IgD-negative memory B cell (primary cell): ENCODE data around the gene CDH13. TPM values are rescaled to one million over a fixed set of nuclear protein-coding genes. Genes with fewer than 3 reads are reported as not detected.

Experiments used
- H3K27ac Mint-ChIP-seq, 3 donors: one replicate each; pipeline ENCODE4 v1.8.0; 2020 to 2022; ENCODE audit warnings: mild to moderate bottlenecking in 3 of 3, mixed read lengths in 3 of 3, moderate library complexity in 1 of 3
- H3K27me3 Mint-ChIP-seq: one replicate; pipeline ENCODE4 v1.8.0; 2021; ENCODE audit warnings: mixed read lengths
- H3K36me3 Mint-ChIP-seq: one replicate; pipeline ENCODE4 v1.8.0; 2020; ENCODE audit warnings: mild to moderate bottlenecking, mixed read lengths
- H3K4me1 Mint-ChIP-seq, 3 donors: one replicate each; pipeline ENCODE4 v1.8.0; 2020 to 2022; ENCODE audit warnings: mixed read lengths in 3 of 3, mild to moderate bottlenecking in 1 of 3
- H3K4me3 Mint-ChIP-seq, 4 donors: one replicate each; pipeline ENCODE4 v1.8.0; 2020 to 2022; ENCODE audit warnings: mild to moderate bottlenecking in 4 of 4, mixed read lengths in 4 of 4, moderate library complexity in 3 of 4
- H3K9me3 Mint-ChIP-seq, 3 donors: one replicate each; pipeline ENCODE4 v1.8.0; 2020 to 2021; ENCODE audit warnings: mixed read lengths in 3 of 3, mild to moderate bottlenecking in 1 of 3
- polyA plus RNA-seq: library from polyadenylated mRNA; unstranded; fragments of 300-500 nt; fragmentation: Illumina TruSeq; gene quantifications from one replicate; pipeline ENCODE4 v1.2.3, GENCODE V29; 2021

Gene CDH13
- polyA plus RNA-seq, 1 donor from 2014 or later: 0.23 TPM

DNA sequence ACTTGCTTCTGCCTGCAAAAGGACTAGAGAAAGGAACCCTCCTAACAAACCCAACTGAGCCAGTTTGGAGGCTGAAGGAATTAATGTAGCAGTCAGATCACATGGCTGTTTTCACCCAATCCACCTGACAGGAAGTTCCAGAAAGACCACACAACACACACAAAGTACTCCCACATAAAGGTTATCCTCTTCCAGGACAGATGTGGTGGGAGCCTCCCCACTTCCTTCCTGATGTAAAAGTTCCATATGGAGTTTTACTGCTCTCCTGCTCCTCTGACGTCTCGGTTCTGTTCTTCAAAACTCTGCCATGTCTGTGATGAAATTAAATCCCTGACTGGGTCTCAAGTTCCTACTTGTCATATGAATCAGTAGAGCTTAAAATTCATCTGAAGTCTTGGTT, 684.0 kb downstream of the CDH13 start:
- Mint-ChIP-seq H3K36me3 (peaks cover 4% of the 10 kb centered on the region), H3K27ac (no peak overlapping the region), H3K4me1 (peaks cover 0 to 2% (median 0%) of the 10 kb centered on the region in 3 donors), H3K4me3 (no peak overlapping the region), H3K27me3 (peaks cover 13% of the 10 kb centered on the region), H3K9me3 (peaks cover 0 to 6% (median under 1%) of the 10 kb centered on the region in 3 donors)

GRCh38 chr16:83312015-83312717, 685.4 kb downstream of the CDH13 start:
- Mint-ChIP-seq H3K27me3 (peaks cover 10% of the 10 kb centered on the region), H3K4me3 (no peak overlapping the region), H3K36me3 (peaks cover 4% of the 10 kb centered on the region), H3K9me3 (peaks cover 0 to 6% (median 5%) of the 10 kb centered on the region in 3 donors), H3K27ac (no peak overlapping the region), H3K4me1 (peaks cover 0 to 2% (median 0%) of the 10 kb centered on the region in 3 donors)

GRCh38 chr16:83312718-83313245, 686.0 kb downstream of the CDH13 start:
- peaks cover 10% of the 10 kb centered on the region for H3K27me3 Mint-ChIP-seq

GRCh38 chr16:83315271-83315670, 688.5 kb downstream of the CDH13 start:
- Mint-ChIP-seq H3K27ac (no peak overlapping the region), H3K9me3 (peaks cover 0 to 5% (median 4%) of the 10 kb centered on the region in 3 donors), H3K36me3 (peaks cover 3% of the 10 kb centered on the region), H3K4me1 (no peaks in the 10 kb centered on the region), H3K4me3 (no peak overlapping the region), H3K27me3 (peaks cover 2% of the 10 kb centered on the region)

More at GRCh38 chr16:83312718-83313245, 686.0 kb downstream of the CDH13 start:
- Mint-ChIP-seq H3K9me3 (peaks cover 0 to 6% (median 5%) of the 10 kb centered on the region in 3 donors), H3K4me1 (peaks cover 0 to 2% (median 0%) of the 10 kb centered on the region in 3 donors), H3K27ac (no peak overlapping the region), H3K4me3 (no peak overlapping the region), H3K36me3 (peaks cover 4% of the 10 kb centered on the region)

DNA sequence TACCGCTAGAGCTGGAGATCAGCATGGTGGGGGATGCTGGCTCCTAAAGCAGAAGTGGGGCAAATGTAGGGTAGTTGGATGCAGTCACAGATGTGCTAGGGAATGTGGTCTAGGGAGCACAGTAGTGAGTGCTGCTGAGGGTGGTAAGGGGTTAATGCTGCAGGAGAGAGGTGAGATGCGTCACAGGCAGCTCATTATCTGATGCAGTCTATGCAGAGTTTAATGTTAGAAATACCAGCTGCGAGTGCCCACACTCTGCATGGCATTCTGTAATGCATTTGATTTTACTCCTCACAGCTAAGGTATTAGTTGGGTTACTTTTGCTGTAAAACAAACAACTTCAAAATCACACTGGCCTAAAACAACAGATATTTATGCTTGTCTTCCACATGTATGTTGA, 689.7 kb downstream of the CDH13 start:
- Mint-ChIP-seq H3K27me3 (peaks cover 1% of the 10 kb centered on the region), H3K4me3 (no peak overlapping the region), H3K9me3 (peaks cover 0 to 5% (median 4%) of the 10 kb centered on the region in 3 donors), H3K4me1 (no peaks in the 10 kb centered on the region), H3K27ac (no peak overlapping the region), H3K36me3 (no peaks in the 10 kb centered on the region)

DNA sequence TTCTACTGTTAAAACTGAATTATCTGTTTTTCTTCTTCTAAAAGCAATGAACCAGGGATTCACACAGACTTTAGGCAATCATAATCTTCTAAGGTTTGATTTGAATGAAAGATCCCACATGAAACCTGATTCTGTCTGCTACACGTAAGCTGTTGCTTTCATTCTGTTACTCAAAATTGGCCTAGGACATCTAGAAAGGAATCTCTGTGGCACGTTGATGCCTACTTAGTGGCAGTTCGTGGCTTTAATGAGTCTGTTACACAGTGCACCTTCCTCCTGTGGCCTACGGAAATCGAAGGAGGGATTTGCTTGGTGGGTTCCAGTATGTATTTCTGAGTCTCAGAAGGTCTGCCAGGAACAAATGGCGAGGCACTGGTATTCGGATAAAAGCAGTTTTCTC, 691.6 kb downstream of the CDH13 start:
- Mint-ChIP-seq H3K27me3 (peaks cover 3% of the 10 kb centered on the region), H3K4me1 (no peaks in the 10 kb centered on the region), H3K27ac (no peak overlapping the region), H3K9me3 (peaks cover 0 to 5% (median 0%) of the 10 kb centered on the region in 3 donors), H3K4me3 (peak overlapping the region in 1 of 4 donors; percentile 34), H3K36me3 (no peaks in the 10 kb centered on the region)

DNA sequence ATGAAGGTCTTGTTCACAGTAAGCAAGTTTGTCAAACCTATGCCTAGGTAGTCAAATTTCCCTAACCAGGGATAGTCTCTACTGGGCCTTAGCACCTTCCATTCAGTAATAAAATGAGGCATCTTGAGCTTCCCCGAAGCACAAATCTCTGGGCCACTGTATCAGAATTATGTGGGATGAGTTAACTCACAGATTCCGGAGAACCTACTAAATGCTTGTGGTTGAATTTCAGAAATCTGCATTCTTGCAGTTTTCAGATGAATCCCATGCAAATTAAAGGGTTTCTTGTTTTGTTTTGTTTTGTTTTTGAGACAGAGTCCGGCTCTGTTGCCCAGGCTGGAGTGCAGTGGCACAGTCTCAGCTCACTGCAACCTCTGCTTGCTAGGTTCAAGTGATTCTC, 702.2 kb downstream of the CDH13 start:
- Mint-ChIP-seq H3K4me1 (no peaks in the 10 kb centered on the region), H3K4me3 (no peak overlapping the region), H3K27me3 (peaks cover 5% of the 10 kb centered on the region), H3K9me3 (no peaks in the 10 kb centered on the region), H3K36me3 (no peaks in the 10 kb centered on the region), H3K27ac (no peak overlapping the region)

GRCh38 chr16:83329441-83329840, 702.7 kb downstream of the CDH13 start:
- Mint-ChIP-seq H3K27ac (no peak overlapping the region), H3K4me3 (no peak overlapping the region), H3K27me3 (peaks cover 5% of the 10 kb centered on the region), H3K9me3 (no peaks in the 10 kb centered on the region), H3K4me1 (no peaks in the 10 kb centered on the region), H3K36me3 (no peaks in the 10 kb centered on the region)

- H3K4me3 Mint-ChIP-seq: no peak overlapping the region
- H3K4me1 Mint-ChIP-seq: no peaks in the 10 kb centered on the region
- H3K9me3 Mint-ChIP-seq: no peaks in the 10 kb centered on the region
- no peak overlapping the region for H3K27ac Mint-ChIP-seq
- H3K36me3 Mint-ChIP-seq: no peaks in the 10 kb centered on the region
- no peaks in the 10 kb centered on the region for H3K27me3 Mint-ChIP-seq
Measured at GRCh38 chr16:83330251-83330650, 703.5 kb downstream of the CDH13 start.

DNA sequence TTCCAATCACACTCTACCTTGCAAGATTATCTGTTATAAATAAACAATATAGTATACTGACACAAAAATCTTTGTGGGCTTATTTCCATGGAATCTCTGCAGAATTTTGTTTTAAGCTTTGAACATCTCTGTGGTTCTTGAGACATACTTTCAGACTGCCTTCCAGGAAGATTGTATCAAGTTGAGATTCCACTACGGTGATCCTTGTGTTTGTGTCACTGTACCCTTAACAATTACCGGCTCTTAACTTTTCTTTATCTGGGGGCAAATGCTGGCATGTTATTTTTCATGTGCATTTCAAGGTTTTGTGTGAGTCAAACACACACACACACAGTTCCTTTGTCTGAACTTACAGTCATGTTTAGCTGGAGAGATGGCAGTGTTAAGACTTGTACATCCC, 708.3 kb downstream of the CDH13 start:
- Mint-ChIP-seq H3K36me3 (no peaks in the 10 kb centered on the region), H3K9me3 (no peaks in the 10 kb centered on the region), H3K4me1 (no peaks in the 10 kb centered on the region), H3K4me3 (no peak overlapping the region), H3K27ac (peak overlapping the region in 1 of 3 donors; percentile 69), H3K27me3 (peaks cover 2% of the 10 kb centered on the region)

DNA sequence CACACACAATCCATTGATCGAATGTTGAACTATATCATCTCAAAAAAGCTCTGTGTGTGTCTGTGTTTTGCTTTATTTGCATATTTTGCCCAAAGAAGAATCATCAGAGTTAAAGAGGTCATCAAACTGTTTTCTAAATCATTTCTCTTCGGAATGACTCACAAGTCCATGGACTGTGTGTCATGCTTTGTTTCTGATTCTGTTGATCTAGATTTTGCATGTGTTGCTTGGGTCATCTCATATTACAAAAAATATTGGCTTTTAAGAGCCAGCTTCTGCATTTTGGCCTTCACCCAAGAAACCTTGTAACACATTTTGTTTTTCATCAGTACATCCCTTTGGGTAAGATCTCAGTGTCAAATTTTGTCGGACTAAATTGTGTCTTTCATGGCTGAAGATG, 709.8 kb downstream of the CDH13 start:
- H3K4me1 Mint-ChIP-seq: no peaks in the 10 kb centered on the region
- H3K27ac Mint-ChIP-seq: no peak overlapping the region
- no peaks in the 10 kb centered on the region for H3K36me3 Mint-ChIP-seq
- no peak overlapping the region for H3K4me3 Mint-ChIP-seq
- peaks cover 2% of the 10 kb centered on the region for H3K27me3 Mint-ChIP-seq
- H3K9me3 Mint-ChIP-seq: no peaks in the 10 kb centered on the region

- H3K27me3 Mint-ChIP-seq: peaks cover 2% of the 10 kb centered on the region
- no peak overlapping the region for H3K4me3 Mint-ChIP-seq
- H3K36me3 Mint-ChIP-seq: no peaks in the 10 kb centered on the region
- no peaks in the 10 kb centered on the region for H3K9me3 Mint-ChIP-seq
- no peaks in the 10 kb centered on the region for H3K4me1 Mint-ChIP-seq
- H3K27ac Mint-ChIP-seq: no peak overlapping the region
Measured at GRCh38 chr16:83338138-83338537, 711.4 kb downstream of the CDH13 start.

GRCh38 chr16:83338941-83339340, 712.2 kb downstream of the CDH13 start:
- H3K36me3 Mint-ChIP-seq: no peaks in the 10 kb centered on the region

GRCh38 chr16:83343935-83344366, 717.2 kb downstream of the CDH13 start:
- no peaks in the 10 kb centered on the region for H3K27me3 Mint-ChIP-seq
- H3K9me3 Mint-ChIP-seq: no peaks in the 10 kb centered on the region
- no peak overlapping the region for H3K27ac Mint-ChIP-seq
- H3K4me3 Mint-ChIP-seq: no peak overlapping the region
- H3K36me3 Mint-ChIP-seq: no peaks in the 10 kb centered on the region
- no peaks in the 10 kb centered on the region for H3K4me1 Mint-ChIP-seq

More at GRCh38 chr16:83338941-83339340, 712.2 kb downstream of the CDH13 start:
- Mint-ChIP-seq H3K4me3 (no peak overlapping the region), H3K27me3 (peaks cover 2% of the 10 kb centered on the region), H3K9me3 (no peaks in the 10 kb centered on the region), H3K27ac (no peak overlapping the region), H3K4me1 (no peaks in the 10 kb centered on the region)

- no peak overlapping the region for H3K27ac Mint-ChIP-seq
- H3K36me3 Mint-ChIP-seq: no peaks in the 10 kb centered on the region
- H3K27me3 Mint-ChIP-seq: peaks cover 2% of the 10 kb centered on the region
- H3K9me3 Mint-ChIP-seq: no peaks in the 10 kb centered on the region
- H3K4me1 Mint-ChIP-seq: no peaks in the 10 kb centered on the region
- H3K4me3 Mint-ChIP-seq: no peak overlapping the region
Measured at GRCh38 chr16:83345846-83346640, 719.3 kb downstream of the CDH13 start.
